K562 (cell line): Measurements from ENCODE around the gene KCTD15. TPM values are rescaled to one million over a fixed set of nuclear protein-coding genes. Genes with fewer than 3 reads are reported as not detected.

Experiments used
- ATAC-seq: fragments of 200-7000 bp; cut with Tn5 transposase; 3 replicates; pipeline ENCODE4 v1.9.1; 2020; ENCODE audit warnings: moderate library complexity
- BruUV-seq: library from RNA; stranded (reverse); fragments of 400-500 nt; replicated peaks from 2 replicates; lab custom pipeline; 2021; lab: Mats Ljungman, UMichigan
- CTCF ChIA-PET: fragments of 300-600 bp; formaldehyde crosslinking; extraction: SDS; loops from one replicate; lab custom pipeline; 2021; ENCODE audit warnings: low intra/inter-chr PET ratio; lab: Yijun Ruan, JAX
- POLR2A ChIA-PET: fragments of 300-600, 350-650 bp; sonication (Branson Sonifier 250); formaldehyde crosslinking; extraction: SDS; loops from one replicate; lab custom pipeline; 2021; ENCODE audit warnings: antibody characterized with exemption, inconsistent platforms; lab: Yijun Ruan, JAX
- DNase-seq, 4 experiments: peaks; one replicate each; pipeline versions ENCODE4 v3.0.0 to v3.0.0-alpha.2; 2011 to 2018; ENCODE audit warnings: low spot score in 3 of 4, mixed read lengths in 3 of 4; ENCODE audit errors: extremely low read depth in 1 of 4
- FAIRE-seq: peaks from 2 replicates; lab custom pipeline; 2011; peaks lifted over from hg19 to GRCh38; lab: Jason Lieb, UNC
- H2AFZ ChIP-seq: 2 replicates; pipeline ENCODE4 v1.6.0; 2011; ENCODE audit warnings: low read depth, low read length, control low read depth, inconsistent platforms
- H3K27ac ChIP-seq: fragments of 200-600 bp; 3 replicates; pipeline ENCODE4 v1.8.0; 2011; ENCODE audit warnings: low read depth, mild to moderate bottlenecking, control low read depth, inconsistent platforms, low read length, moderate library complexity, mixed read lengths; ENCODE audit errors: extremely low read depth
- H3K27me3 ChIP-seq, 2 experiments: fragments of 300-600 bp in 1 of 2; 2 replicates in 1 of 2; 3 replicates in 1 of 2; pipeline versions ENCODE4 v1.6.0 to v1.8.0; 2011; ENCODE audit warnings: inconsistent platforms in 2 of 2, low read length in 2 of 2, mild to moderate bottlenecking in 1 of 2, mixed read lengths in 1 of 2, moderate library complexity in 1 of 2; ENCODE audit not compliant: control insufficient read depth in 2 of 2, insufficient read depth in 2 of 2
- H3K36me3 ChIP-seq: fragments of 300-600 bp; 3 replicates; pipeline ENCODE4 v1.8.0; 2011; ENCODE audit warnings: mild to moderate bottlenecking, low read length, inconsistent platforms; ENCODE audit not compliant: control insufficient read depth, insufficient read depth
- H3K4me1 ChIP-seq, 2 experiments: fragments of 200-600 bp in 1 of 2; replicated peaks in 1 of 2; 2 replicates in 1 of 2; 3 replicates in 1 of 2; pipeline versions ENCODE4 v1.5.1 to v1.8.0; 2011; ENCODE audit warnings: inconsistent platforms in 2 of 2, low read length in 2 of 2, mild to moderate bottlenecking in 1 of 2, mixed read lengths in 1 of 2, moderate library complexity in 1 of 2; ENCODE audit not compliant: control insufficient read depth in 2 of 2, insufficient read depth in 2 of 2
- H3K4me2 ChIP-seq: 2 replicates; pipeline ENCODE4 v1.6.1; 2011; ENCODE audit warnings: low read length, control low read depth, inconsistent platforms, mixed read lengths; ENCODE audit not compliant: insufficient read depth
- H3K4me3 ChIP-seq: fragments of 200-600 bp; sonication (generic), shearing (Covaris generic); 2 replicates; pipeline ENCODE4 v1.5.1; 2016; ENCODE audit warnings: control low read depth, inconsistent platforms
- H3K79me2 ChIP-seq: fragments of 200-600 bp; 3 replicates; pipeline ENCODE4 v1.8.0; 2011; ENCODE audit warnings: low read length, inconsistent platforms; ENCODE audit not compliant: control insufficient read depth, insufficient read depth
- H3K9ac ChIP-seq, 2 experiments: 2 replicates each; pipeline versions ENCODE4 v1.6.0 to v1.6.1; 2011; ENCODE audit warnings: low read depth in 2 of 2, low read length in 2 of 2, control low read depth in 1 of 2, inconsistent platforms in 1 of 2, mild to moderate bottlenecking in 1 of 2, mixed read lengths in 1 of 2; ENCODE audit not compliant: insufficient read depth in 1 of 2
- H3K9me1 ChIP-seq: one replicate; pipeline ENCODE4 v1.6.0; 2011; ENCODE audit warnings: inconsistent platforms, mild to moderate bottlenecking, low read length, moderate library complexity; ENCODE audit not compliant: control insufficient read depth, insufficient read depth
- H3K9me3 ChIP-seq: replicated peaks from 2 replicates; pipeline ENCODE4 v1.5.1; 2011; ENCODE audit warnings: low read depth, low read length, inconsistent platforms; ENCODE audit not compliant: control insufficient read depth, insufficient read depth
- H4K20me1 ChIP-seq: replicated peaks from 2 replicates; pipeline ENCODE4 v1.6.1; 2011; ENCODE audit warnings: low read length, inconsistent platforms, mixed read lengths; ENCODE audit not compliant: control insufficient read depth, insufficient read depth
- MEIS2 ChIP-seq: fragments of 450-650 bp; IDR thresholded peaks from 2 replicates; pipeline ENCODE4 v1.6.1; 2014; ENCODE audit warnings: mild to moderate bottlenecking; ENCODE audit not compliant: partially characterized antibody
- PHB2 ChIP-seq: fragments of 450-650 bp; IDR thresholded peaks from 2 replicates; pipeline ENCODE4 v1.6.1; 2017; ENCODE audit warnings: low read depth
- WHSC1 ChIP-seq: IDR thresholded peaks from one replicate; pipeline ENCODE4 v1.6.1; 2012; ENCODE audit warnings: low read length, control low read depth, inconsistent platforms
- ZNF316 ChIP-seq: fragments of 450-650 bp; IDR thresholded peaks from 2 replicates; pipeline ENCODE4 v1.6.1; 2016
- WGBS: fragments of 100-300 bp; shearing (Covaris generic); methylation state at CpG from one replicate; pipeline ENCODE4 v1.1.6; 2016; ENCODE audit warnings: low coverage, mixed read lengths; ENCODE audit not compliant: insufficient coverage; ENCODE audit errors: missing lambda C conversion rate; 5-methylcytosine and 5-hydroxymethylcytosine counted together
- in situ Hi-C: fragments of 300-500 bp; cut with MboI; formaldehyde crosslinking; loops from 4 replicates; pipeline ENCODE4 v1.15.0; 2018; ENCODE audit warnings: inconsistent platforms, mixed read lengths
- intact Hi-C: fragments of 100-400 bp; cut with micrococcal nuclease; formaldehyde crosslinking; loops from 2 replicates; pipeline ENCODE4 v1.14.2; 2022
- polyA plus RNA-seq, 8 experiments: library from polyadenylated mRNA; depleted of rRNA in 4 of 8; stranded (reverse) in 5 of 8; unstranded in 3 of 8; fragments of >200 nt; fragmentation: Nextera tagmentation in 2 of 8; fragmentation: Illumina TruSeq in 1 of 8; extraction: Ambion mirVana in 2 of 8; extraction: Trizol in 1 of 8; gene quantifications; 2 replicates each; pipeline versions ENCODE4 v1.2.1 to v1.2.3, GENCODE V29; 2011 to 2014; ENCODE audit warnings: inconsistent platforms in 1 of 8, missing spikeins in 1 of 8
- total RNA-seq, 7 experiments: library from RNA; depleted of rRNA in 6 of 7; stranded (reverse); fragments of >200 nt in 6 of 7; fragmentation: Illumina TruSeq in 2 of 7; extraction: Trizol in 2 of 7; gene quantifications; 2 replicates each; pipeline versions ENCODE4 v1.2.1 to v1.2.3, GENCODE V29; 2011 to 2021; ENCODE audit warnings: low replicate concordance in 1 of 7
- TF ChIP-seq, protein P1 (sequence below): sonication (generic); formaldehyde crosslinking; IDR thresholded peaks from 2 replicates; pipeline ENCODE4 v1.8.0; 2023; ENCODE audit warnings: missing genetic modification reagents, mild to moderate bottlenecking, borderline replicate concordance

The KCTD15 gene
- total and polyA plus RNA-seq, 9 of the 15 experiments (the other 6 are each of a cell fraction or from before 2014, with no cell fraction given), result 1.7 to 49.0 (median 11.8) TPM

DNA sequence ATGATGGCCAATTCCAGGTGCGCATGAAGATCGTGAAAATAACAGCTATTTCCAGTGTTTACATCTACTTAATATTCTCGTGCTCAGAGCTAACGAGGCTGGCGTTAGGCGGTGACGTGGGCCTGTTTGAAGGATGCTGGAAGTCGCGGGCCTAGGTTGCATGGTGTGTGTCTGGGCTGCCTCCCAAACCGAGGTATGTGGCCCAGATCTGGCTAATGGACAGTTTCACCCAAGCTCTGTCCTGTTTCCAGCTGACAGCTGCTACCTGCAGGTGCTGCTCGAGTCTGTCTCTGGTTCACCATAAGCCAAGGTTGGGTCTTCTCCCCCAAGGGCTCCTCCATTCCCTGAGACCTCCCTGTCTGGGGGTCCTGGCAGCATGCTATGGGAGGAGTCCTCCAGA lies 40.5 kb upstream of the KCTD15 start (continued):
- TF ChIP-seq, protein P1, sequence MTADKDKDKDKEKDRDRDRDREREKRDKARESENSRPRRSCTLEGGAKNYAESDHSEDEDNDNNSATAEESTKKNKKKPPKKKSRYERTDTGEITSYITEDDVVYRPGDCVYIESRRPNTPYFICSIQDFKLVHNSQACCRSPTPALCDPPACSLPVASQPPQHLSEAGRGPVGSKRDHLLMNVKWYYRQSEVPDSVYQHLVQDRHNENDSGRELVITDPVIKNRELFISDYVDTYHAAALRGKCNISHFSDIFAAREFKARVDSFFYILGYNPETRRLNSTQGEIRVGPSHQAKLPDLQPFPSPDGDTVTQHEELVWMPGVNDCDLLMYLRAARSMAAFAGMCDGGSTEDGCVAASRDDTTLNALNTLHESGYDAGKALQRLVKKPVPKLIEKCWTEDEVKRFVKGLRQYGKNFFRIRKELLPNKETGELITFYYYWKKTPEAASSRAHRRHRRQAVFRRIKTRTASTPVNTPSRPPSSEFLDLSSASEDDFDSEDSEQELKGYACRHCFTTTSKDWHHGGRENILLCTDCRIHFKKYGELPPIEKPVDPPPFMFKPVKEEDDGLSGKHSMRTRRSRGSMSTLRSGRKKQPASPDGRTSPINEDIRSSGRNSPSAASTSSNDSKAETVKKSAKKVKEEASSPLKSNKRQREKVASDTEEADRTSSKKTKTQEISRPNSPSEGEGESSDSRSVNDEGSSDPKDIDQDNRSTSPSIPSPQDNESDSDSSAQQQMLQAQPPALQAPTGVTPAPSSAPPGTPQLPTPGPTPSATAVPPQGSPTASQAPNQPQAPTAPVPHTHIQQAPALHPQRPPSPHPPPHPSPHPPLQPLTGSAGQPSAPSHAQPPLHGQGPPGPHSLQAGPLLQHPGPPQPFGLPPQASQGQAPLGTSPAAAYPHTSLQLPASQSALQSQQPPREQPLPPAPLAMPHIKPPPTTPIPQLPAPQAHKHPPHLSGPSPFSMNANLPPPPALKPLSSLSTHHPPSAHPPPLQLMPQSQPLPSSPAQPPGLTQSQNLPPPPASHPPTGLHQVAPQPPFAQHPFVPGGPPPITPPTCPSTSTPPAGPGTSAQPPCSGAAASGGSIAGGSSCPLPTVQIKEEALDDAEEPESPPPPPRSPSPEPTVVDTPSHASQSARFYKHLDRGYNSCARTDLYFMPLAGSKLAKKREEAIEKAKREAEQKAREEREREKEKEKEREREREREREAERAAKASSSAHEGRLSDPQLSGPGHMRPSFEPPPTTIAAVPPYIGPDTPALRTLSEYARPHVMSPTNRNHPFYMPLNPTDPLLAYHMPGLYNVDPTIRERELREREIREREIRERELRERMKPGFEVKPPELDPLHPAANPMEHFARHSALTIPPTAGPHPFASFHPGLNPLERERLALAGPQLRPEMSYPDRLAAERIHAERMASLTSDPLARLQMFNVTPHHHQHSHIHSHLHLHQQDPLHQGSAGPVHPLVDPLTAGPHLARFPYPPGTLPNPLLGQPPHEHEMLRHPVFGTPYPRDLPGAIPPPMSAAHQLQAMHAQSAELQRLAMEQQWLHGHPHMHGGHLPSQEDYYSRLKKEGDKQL (CRISPR knock-in tag), result no peak
- no peak for TF ChIP-seq MEIS2
- TF ChIP-seq PHB2, result no peak
- TF ChIP-seq, all 486 proteins: peak for 0

DNA sequence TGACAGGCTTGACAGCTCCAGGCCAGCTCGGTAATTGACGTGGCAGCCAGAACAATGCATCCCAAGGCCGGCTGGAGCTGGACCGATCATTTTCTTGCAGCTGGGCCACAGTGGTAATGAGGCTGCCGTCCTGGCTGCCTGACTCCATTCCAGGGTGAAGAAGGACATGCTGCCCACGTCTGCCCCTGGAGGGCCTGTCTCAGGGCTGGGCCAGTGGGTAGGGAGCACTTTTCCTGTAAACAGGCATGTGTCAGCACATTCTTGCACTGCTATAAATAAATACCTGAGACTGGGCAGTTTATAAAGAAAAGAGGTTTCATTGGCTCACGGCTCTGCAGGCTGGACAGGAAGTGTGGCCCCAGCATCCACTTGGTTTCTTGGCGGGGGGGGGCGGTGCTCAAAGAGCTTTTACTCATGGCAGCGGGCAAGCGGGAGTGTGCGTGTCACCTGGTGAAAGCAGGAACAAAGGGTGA lies 38.1 kb upstream of the KCTD15 start:
- Histone ChIP-seq H3K9me1 (no peaks in the 10 kb centered on the region), H3K27me3 (peaks cover 0 to 35% of the 10 kb centered on the region in 2 experiments; a peak in 4 of 5 replicates), H3K4me1 (no peaks in the 10 kb centered on the region), H3K36me3 (no peaks in the 10 kb centered on the region), H3K4me3 (no peak overlapping the region), H3K79me2 (no peaks in the 10 kb centered on the region), H3K9me3 (no peaks in the 10 kb centered on the region), H4K20me1 (0 out of 2 replicates have a peak, but pooled peaks cover under 1% of the 10 kb centered on the region), H3K4me2 (no peak overlapping the region), H3K27ac (no peak overlapping the region), H3K9ac (no peak overlapping the region), H2AFZ (no peak overlapping the region)
- FAIRE-seq (no peak), DNase-seq (no peak), ATAC-seq (no peak)
- CTCF ChIA-PET, result no interaction called here
- 3% methylated on average over 12 of the region's 12 CpGs for WGBS
- peak; percentile 44 for TF ChIP-seq ZNF316
- TF ChIP-seq WHSC1, result no peak
- intact Hi-C loops (no loop called here), in situ Hi-C loops (no loop called here)
- POLR2A ChIA-PET, result interaction anchor here (0.6 kb wide), 1 partner anchor 9 kb away, joined by 3 read pairs; no protein-coding TSS in a partner anchor
- BruUV-seq, result no TSS peak
